OCI-LY3 (cell line): ENCODE measurements around the gene KLRC3.

Experiments used
- EZH2phosphoT487 ChIP-seq: fragments of 200-600 bp; shearing (Covaris generic); IDR thresholded peaks from 2 replicates; pipeline ENCODE4 v1.6.1; 2018; ENCODE audit warnings: antibody characterized with exemption, mixed run types, low read depth
- TF ChIP-seq, protein P1 (sequence below): fragments of 200-600, 300-600 bp; sonication (generic); IDR thresholded peaks from 2 replicates; pipeline ENCODE4 v1.5.1; 2014; ENCODE audit warnings: antibody characterized with exemption, low read length, low read depth

DNA sequence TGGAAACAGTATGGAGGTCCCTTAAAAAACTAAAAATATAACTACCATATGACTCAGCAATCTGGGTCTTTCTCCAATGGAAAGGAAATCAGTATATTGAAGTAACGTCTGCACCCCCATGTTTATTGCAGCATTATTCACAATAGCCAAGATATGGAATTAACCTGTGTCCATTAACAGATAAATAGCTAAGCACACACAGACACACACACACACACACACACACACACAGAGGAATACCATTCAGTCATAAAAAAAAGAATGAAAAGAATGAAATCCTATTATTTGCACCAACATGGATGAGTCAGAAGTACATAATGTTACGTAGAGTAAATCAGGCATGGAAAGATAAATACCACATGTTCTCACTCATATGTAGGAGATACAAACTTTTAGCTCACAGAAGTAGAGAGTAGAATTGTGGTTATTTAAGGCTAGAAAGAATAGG is 35.2 kb downstream of the KLRC3 start:
- TF ChIP-seq, protein P1, sequence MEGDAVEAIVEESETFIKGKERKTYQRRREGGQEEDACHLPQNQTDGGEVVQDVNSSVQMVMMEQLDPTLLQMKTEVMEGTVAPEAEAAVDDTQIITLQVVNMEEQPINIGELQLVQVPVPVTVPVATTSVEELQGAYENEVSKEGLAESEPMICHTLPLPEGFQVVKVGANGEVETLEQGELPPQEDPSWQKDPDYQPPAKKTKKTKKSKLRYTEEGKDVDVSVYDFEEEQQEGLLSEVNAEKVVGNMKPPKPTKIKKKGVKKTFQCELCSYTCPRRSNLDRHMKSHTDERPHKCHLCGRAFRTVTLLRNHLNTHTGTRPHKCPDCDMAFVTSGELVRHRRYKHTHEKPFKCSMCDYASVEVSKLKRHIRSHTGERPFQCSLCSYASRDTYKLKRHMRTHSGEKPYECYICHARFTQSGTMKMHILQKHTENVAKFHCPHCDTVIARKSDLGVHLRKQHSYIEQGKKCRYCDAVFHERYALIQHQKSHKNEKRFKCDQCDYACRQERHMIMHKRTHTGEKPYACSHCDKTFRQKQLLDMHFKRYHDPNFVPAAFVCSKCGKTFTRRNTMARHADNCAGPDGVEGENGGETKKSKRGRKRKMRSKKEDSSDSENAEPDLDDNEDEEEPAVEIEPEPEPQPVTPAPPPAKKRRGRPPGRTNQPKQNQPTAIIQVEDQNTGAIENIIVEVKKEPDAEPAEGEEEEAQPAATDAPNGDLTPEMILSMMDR: no peak
- TF ChIP-seq EZH2phosphoT487: no peak
